SK-N-SH (cell line): ENCODE results near the gene AJM1. TPM values are rescaled to one million over a fixed set of nuclear protein-coding genes. Genes with fewer than 3 reads are reported as not detected.

ENCODE experiments used
- CTCF ChIA-PET: fragments of 300-600, 350-600 bp; formaldehyde crosslinking; extraction: SDS; loops from one replicate; lab custom pipeline; 2021; lab: Yijun Ruan, JAX
- POLR2A ChIA-PET: fragments of 350-600 bp; sonication (Branson Sonifier 250); formaldehyde crosslinking; extraction: SDS; loops from one replicate; lab custom pipeline; 2020; ENCODE audit warnings: antibody characterized with exemption, inconsistent platforms; lab: Yijun Ruan, JAX
- DNase-seq: peaks from one replicate; pipeline ENCODE4 v3.0.0; 2012
- H2AFZ ChIP-seq: fragments of 200-600 bp; sonication (generic); 2 replicates; pipeline ENCODE4 v1.8.1; 2016; ENCODE audit warnings: antibody characterized with exemption, mild to moderate bottlenecking, low read depth
- H3F3A ChIP-seq: fragments of 200-600 bp; sonication (generic); replicated peaks from 2 replicates; pipeline ENCODE3; 2016; ENCODE audit warnings: antibody characterized with exemption, mild to moderate bottlenecking; ENCODE audit not compliant: insufficient read depth
- H3K27ac ChIP-seq, 2 experiments: fragments of 200-500 bp in 1 of 2; fragments of 200-600 bp in 1 of 2; sonication (Bioruptor generic) in 1 of 2; sonication (generic), shearing (Covaris generic) in 1 of 2; 2 replicates each; pipeline versions ENCODE4 v1.5.1 to v1.6.1; 2014 to 2016; ENCODE audit warnings: low read depth in 2 of 2, inconsistent platforms in 1 of 2, low read length in 1 of 2, mild to moderate bottlenecking in 1 of 2, mixed read lengths in 1 of 2
- H3K27me3 ChIP-seq: fragments of 200-600 bp; sonication (generic), shearing (Covaris generic); 2 replicates; pipeline ENCODE4 v1.6.1; 2016; ENCODE audit warnings: mixed run types; ENCODE audit not compliant: insufficient read depth
- H3K36me3 ChIP-seq, 2 experiments: fragments of 200-500 bp in 1 of 2; fragments of 200-600 bp in 1 of 2; sonication (Bioruptor generic) in 1 of 2; sonication (generic) in 1 of 2; replicated peaks in 1 of 2; 2 replicates each; pipeline versions ENCODE3 to v1.5.1; 2014 to 2016; ENCODE audit warnings: low read length in 1 of 2, mild to moderate bottlenecking in 1 of 2; ENCODE audit not compliant: insufficient read depth in 2 of 2, control insufficient read depth in 1 of 2
- H3K4me1 ChIP-seq, 2 experiments: fragments of 200-500 bp in 1 of 2; fragments of 200-600 bp in 1 of 2; sonication (Bioruptor generic) in 1 of 2; sonication (generic), shearing (Covaris generic) in 1 of 2; 2 replicates each; pipeline versions ENCODE4 v1.5.1 to v1.6.1; 2014 to 2016; ENCODE audit warnings: low read depth in 1 of 2, low read length in 1 of 2, mixed run types in 1 of 2; ENCODE audit not compliant: insufficient read depth in 2 of 2, control insufficient read depth in 1 of 2
- H3K4me2 ChIP-seq: fragments of 200-600 bp; sonication (generic), shearing (Covaris generic); 2 replicates; pipeline ENCODE4 v1.6.1; 2017; ENCODE audit warnings: mixed run types
- H3K4me3 ChIP-seq, 2 experiments: fragments of 200-500 bp in 1 of 2; fragments of 200-600 bp in 1 of 2; sonication (Bioruptor generic) in 1 of 2; sonication (generic), shearing (Covaris generic) in 1 of 2; 2 replicates each; pipeline versions ENCODE4 v1.5.1 to v1.8.1; 2014 to 2016; ENCODE audit warnings: low read depth in 2 of 2, inconsistent platforms in 1 of 2, low read length in 1 of 2, mild to moderate bottlenecking in 1 of 2, mixed read lengths in 1 of 2, moderate library complexity in 1 of 2
- H3K79me2 ChIP-seq: fragments of 200-600 bp; sonication (generic); 2 replicates; pipeline ENCODE4 v1.8.1; 2017; ENCODE audit warnings: mild to moderate bottlenecking; ENCODE audit not compliant: insufficient read depth
- H3K9ac ChIP-seq: fragments of 200-600 bp; sonication (generic); 2 replicates; pipeline ENCODE4 v1.6.1; 2017; ENCODE audit warnings: mixed run types
- H3K9me2 ChIP-seq: fragments of 200-600 bp; sonication (generic); 2 replicates; pipeline ENCODE4 v1.6.1; 2017; ENCODE audit warnings: mixed run types
- H3K9me3 ChIP-seq: fragments of 200-600 bp; sonication (generic); 2 replicates; pipeline ENCODE4 v1.6.1; 2017; ENCODE audit warnings: mixed run types, mild to moderate bottlenecking, moderate library complexity
- H4K20me1 ChIP-seq: fragments of 200-600 bp; sonication (generic); 2 replicates; pipeline ENCODE4 v1.6.1; 2017; ENCODE audit warnings: mild to moderate bottlenecking, mixed run types; ENCODE audit not compliant: insufficient read depth
- EZH2phosphoT487 ChIP-seq: fragments of 200-600 bp; sonication (generic); IDR thresholded peaks from 2 replicates; pipeline ENCODE4 v1.6.1; 2017; ENCODE audit warnings: low read depth, mixed run types, mild to moderate bottlenecking, antibody characterized with exemption, moderate library complexity, borderline replicate concordance
- NRF1 ChIP-seq: IDR thresholded peaks from 2 replicates; pipeline ENCODE4 v1.6.1; 2012; ENCODE audit warnings: low read depth, mild to moderate bottlenecking, low read length
- SIN3A ChIP-seq: IDR thresholded peaks from 2 replicates; pipeline ENCODE4 v1.6.1; 2012; ENCODE audit warnings: low read depth, mild to moderate bottlenecking, low read length, moderate library complexity, borderline replicate concordance
- WGBS: methylation state at CpG from one replicate; pipeline ENCODE4 v1.1.6; 2017; ENCODE audit warnings: low lambda C conversion rate; 5-methylcytosine and 5-hydroxymethylcytosine counted together
- polyA plus RNA-seq, 3 experiments: library from polyadenylated mRNA; depleted of rRNA; stranded (reverse); fragments of >200 nt; gene quantifications; 2 replicates each; pipeline ENCODE4 v1.2.3, GENCODE V29; 2012
- TF ChIP-seq, protein P1 (sequence below): IDR thresholded peaks from 2 replicates; pipeline ENCODE4 v1.4.0; 2012; ENCODE audit warnings: low read depth, borderline replicate concordance
- TF ChIP-seq, protein P2 (sequence below): fragments of 200-600 bp; sonication (generic); IDR thresholded peaks from 2 replicates; pipeline ENCODE4 v1.6.1; 2017; ENCODE audit warnings: antibody characterized with exemption, mild to moderate bottlenecking, moderate library complexity
- TF ChIP-seq, protein P3 (sequence below): IDR thresholded peaks from 2 replicates; pipeline ENCODE4 v1.6.1; 2012; ENCODE audit warnings: mild to moderate bottlenecking, low read depth, low read length, moderate library complexity

The AJM1 gene
- polyA plus RNA-seq, 1 of the 3 experiments (the other 2 are of a cell fraction) = 2.4 TPM

DNA sequence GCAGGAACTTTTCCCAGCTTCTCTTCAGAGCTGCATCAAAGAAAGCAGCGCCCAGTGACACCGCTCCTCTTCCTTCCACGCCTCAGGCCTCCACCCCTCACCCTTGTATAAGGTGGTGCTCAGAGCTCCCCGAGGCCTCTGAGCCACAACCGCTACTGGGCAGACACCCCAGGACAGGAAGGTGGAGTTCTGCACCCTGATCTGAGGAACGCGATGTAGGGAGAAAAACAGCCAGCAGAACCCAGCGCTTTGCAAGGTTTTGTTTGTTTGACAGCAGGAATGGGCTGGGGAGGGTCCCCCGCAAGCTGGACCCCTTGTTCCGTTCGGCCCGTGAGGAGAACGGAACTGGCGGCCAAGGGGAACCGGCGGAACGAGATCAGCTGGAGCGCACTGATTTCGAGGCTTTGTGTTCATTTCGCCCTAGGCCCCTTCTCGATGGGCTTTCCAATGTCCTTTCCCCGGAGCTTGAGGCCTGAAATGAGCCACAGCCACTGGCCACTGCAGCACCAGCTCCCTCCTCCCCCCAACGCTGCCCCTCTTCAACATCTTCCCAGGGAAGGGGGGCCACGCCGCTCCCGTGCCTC lies 19.7 kb downstream of the AJM1 start:
- 89% methylated on average over 26 of the region's 26 CpGs for WGBS
- POLR2A ChIA-PET = interaction anchor here (0.7 to 1.1 kb wide), 3 partner anchors 10 to 61 kb away, joined by 3 to 4 read pairs (median 3); partner anchors contain the start of gene MAMDC4

More for the DNA sequence above, 19.7 kb downstream of the AJM1 start:
- CTCF ChIA-PET = interaction anchor here (0.8 to 1.4 kb wide), 4 partner anchors 19 to 173 kb away, joined by 3 to 4 read pairs (median 3); partner anchors contain the start of gene AJM1
- Histone ChIP-seq H3K27me3 (no peaks in the 10 kb centered on the region), H3K4me1 (peaks cover 9 to 19% of the 10 kb centered on the region in 2 experiments; a peak in 3 of 4 replicates), H3K9me3 (no peaks in the 10 kb centered on the region), H3K79me2 (peaks cover 36% of the 10 kb centered on the region), H2AFZ (no peak overlapping the region), H3F3A (no peaks in the 10 kb centered on the region), H3K4me2 (no peak overlapping the region), H3K9me2 (no peaks in the 10 kb centered on the region)
- TF ChIP-seq, protein P1, sequence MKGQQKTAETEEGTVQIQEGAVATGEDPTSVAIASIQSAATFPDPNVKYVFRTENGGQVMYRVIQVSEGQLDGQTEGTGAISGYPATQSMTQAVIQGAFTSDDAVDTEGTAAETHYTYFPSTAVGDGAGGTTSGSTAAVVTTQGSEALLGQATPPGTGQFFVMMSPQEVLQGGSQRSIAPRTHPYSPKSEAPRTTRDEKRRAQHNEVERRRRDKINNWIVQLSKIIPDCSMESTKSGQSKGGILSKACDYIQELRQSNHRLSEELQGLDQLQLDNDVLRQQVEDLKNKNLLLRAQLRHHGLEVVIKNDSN = no peak
- TF ChIP-seq NRF1 = no peak
- TF ChIP-seq SIN3A = no peak
- TF ChIP-seq, protein P2, sequence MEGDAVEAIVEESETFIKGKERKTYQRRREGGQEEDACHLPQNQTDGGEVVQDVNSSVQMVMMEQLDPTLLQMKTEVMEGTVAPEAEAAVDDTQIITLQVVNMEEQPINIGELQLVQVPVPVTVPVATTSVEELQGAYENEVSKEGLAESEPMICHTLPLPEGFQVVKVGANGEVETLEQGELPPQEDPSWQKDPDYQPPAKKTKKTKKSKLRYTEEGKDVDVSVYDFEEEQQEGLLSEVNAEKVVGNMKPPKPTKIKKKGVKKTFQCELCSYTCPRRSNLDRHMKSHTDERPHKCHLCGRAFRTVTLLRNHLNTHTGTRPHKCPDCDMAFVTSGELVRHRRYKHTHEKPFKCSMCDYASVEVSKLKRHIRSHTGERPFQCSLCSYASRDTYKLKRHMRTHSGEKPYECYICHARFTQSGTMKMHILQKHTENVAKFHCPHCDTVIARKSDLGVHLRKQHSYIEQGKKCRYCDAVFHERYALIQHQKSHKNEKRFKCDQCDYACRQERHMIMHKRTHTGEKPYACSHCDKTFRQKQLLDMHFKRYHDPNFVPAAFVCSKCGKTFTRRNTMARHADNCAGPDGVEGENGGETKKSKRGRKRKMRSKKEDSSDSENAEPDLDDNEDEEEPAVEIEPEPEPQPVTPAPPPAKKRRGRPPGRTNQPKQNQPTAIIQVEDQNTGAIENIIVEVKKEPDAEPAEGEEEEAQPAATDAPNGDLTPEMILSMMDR = no peak
- TF ChIP-seq EZH2phosphoT487 = no peak
- TF ChIP-seq, protein P3, sequence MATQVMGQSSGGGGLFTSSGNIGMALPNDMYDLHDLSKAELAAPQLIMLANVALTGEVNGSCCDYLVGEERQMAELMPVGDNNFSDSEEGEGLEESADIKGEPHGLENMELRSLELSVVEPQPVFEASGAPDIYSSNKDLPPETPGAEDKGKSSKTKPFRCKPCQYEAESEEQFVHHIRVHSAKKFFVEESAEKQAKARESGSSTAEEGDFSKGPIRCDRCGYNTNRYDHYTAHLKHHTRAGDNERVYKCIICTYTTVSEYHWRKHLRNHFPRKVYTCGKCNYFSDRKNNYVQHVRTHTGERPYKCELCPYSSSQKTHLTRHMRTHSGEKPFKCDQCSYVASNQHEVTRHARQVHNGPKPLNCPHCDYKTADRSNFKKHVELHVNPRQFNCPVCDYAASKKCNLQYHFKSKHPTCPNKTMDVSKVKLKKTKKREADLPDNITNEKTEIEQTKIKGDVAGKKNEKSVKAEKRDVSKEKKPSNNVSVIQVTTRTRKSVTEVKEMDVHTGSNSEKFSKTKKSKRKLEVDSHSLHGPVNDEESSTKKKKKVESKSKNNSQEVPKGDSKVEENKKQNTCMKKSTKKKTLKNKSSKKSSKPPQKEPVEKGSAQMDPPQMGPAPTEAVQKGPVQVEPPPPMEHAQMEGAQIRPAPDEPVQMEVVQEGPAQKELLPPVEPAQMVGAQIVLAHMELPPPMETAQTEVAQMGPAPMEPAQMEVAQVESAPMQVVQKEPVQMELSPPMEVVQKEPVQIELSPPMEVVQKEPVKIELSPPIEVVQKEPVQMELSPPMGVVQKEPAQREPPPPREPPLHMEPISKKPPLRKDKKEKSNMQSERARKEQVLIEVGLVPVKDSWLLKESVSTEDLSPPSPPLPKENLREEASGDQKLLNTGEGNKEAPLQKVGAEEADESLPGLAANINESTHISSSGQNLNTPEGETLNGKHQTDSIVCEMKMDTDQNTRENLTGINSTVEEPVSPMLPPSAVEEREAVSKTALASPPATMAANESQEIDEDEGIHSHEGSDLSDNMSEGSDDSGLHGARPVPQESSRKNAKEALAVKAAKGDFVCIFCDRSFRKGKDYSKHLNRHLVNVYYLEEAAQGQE = no peak
- TF ChIP-seq, all 33 proteins: peak for 0
- Histone ChIP-seq H3K36me3 (peaks cover 16 to 37% of the 10 kb centered on the region in 2 experiments), H3K27ac (no peak overlapping the region), H3K4me3 (no peak overlapping the region), H4K20me1 (no peaks in the 10 kb centered on the region), H3K9ac (no peak overlapping the region)
- DNase-seq = no peak
